PC-3 (cell line): ENCODE results near the gene TAMM41. TPM values are rescaled to one million over a fixed set of nuclear protein-coding genes. Genes with fewer than 3 reads are reported as not detected.
"Not testable (repeated sequence)": the region's sequence is repeated elsewhere in the genome, so short reads cannot be mapped to it uniquely, and the experiment has no call there.

Experiments
- ATAC-seq: fragments of 200-7000 bp; cut with Tn5 transposase; 2 replicates; pipeline ENCODE4 v1.9.1; 2020; ENCODE audit warnings: mild to moderate bottlenecking, moderate library complexity
- BruUV-seq: library from RNA; stranded (reverse); fragments of 400-500 nt; replicated peaks from 2 replicates; lab custom pipeline; 2021; lab: Mats Ljungman, UMichigan
- CTCF ChIA-PET: fragments of 300-600 bp; sonication (Branson Sonifier 250); formaldehyde crosslinking; loops from one replicate; lab custom pipeline; 2022; ENCODE audit warnings: antibody characterized with exemption; lab: Charles Lee
- POLR2A ChIA-PET: fragments of 300-600 bp; sonication (Branson Sonifier 250); formaldehyde crosslinking; loops from one replicate; lab custom pipeline; 2022; ENCODE audit warnings: antibody characterized with exemption; ENCODE audit not compliant: unreplicated experiment; lab: Charles Lee
- DNase-seq: peaks from one replicate; pipeline ENCODE4 v3.0.0-alpha.2; 2015
- H2AFZ ChIP-seq: fragments of 300-600 bp; sonication (generic); 2 replicates; pipeline ENCODE4 v1.6.0; 2016; ENCODE audit warnings: antibody characterized with exemption, low read length
- H3F3A ChIP-seq: fragments of 300-600 bp; sonication (generic); one replicate; pipeline ENCODE4 v1.6.0; 2017; ENCODE audit warnings: antibody characterized with exemption, low read length, control low read depth, mild to moderate bottlenecking; ENCODE audit not compliant: unreplicated experiment
- H3K27ac ChIP-seq: fragments of 300-600 bp; sonication (generic); 2 replicates; pipeline ENCODE4 v1.5.1; 2016; ENCODE audit warnings: mild to moderate bottlenecking, low read length
- H3K27me3 ChIP-seq: fragments of 300-600 bp; sonication (generic); 2 replicates; pipeline ENCODE4 v1.6.1; 2016; ENCODE audit warnings: low read length, mixed read lengths
- H3K36me3 ChIP-seq: fragments of 300-600 bp; sonication (generic); 2 replicates; pipeline ENCODE4 v1.6.1; 2016; ENCODE audit warnings: low read depth, mixed run types, low read length, mixed read lengths
- H3K4me1 ChIP-seq: fragments of 300-600 bp; sonication (generic); 2 replicates; pipeline ENCODE4 v1.5.1; 2016; ENCODE audit warnings: low read length; ENCODE audit not compliant: insufficient read depth
- H3K4me2 ChIP-seq: fragments of 300-600 bp; sonication (generic); 2 replicates; pipeline ENCODE4 v1.6.0; 2016; ENCODE audit warnings: low read length
- H3K4me3 ChIP-seq: fragments of 300-600 bp; sonication (generic); 2 replicates; pipeline ENCODE4 v1.5.1; 2016; ENCODE audit warnings: mild to moderate bottlenecking, low read length, mixed read lengths
- H3K79me2 ChIP-seq: fragments of 300-600 bp; sonication (generic); 2 replicates; pipeline ENCODE4 v1.6.1; 2017; ENCODE audit warnings: low read length, mixed read lengths
- H3K9ac ChIP-seq: fragments of 300-600 bp; sonication (generic); 2 replicates; pipeline ENCODE4 v1.6.0; 2016; ENCODE audit warnings: mild to moderate bottlenecking, low read length
- H3K9me2 ChIP-seq: fragments of 300-600 bp; sonication (generic); replicated peaks from 2 replicates; pipeline ENCODE4 v1.6.1; 2016; ENCODE audit warnings: mixed run types, low read length, mixed read lengths
- H3K9me3 ChIP-seq: fragments of 300-600 bp; sonication (generic); 2 replicates; pipeline ENCODE4 v1.6.1; 2016; ENCODE audit warnings: low read length, mixed read lengths
- H4K20me1 ChIP-seq: fragments of 300-600 bp; sonication (generic); 2 replicates; pipeline ENCODE4 v1.6.1; 2016; ENCODE audit warnings: low read length, mixed read lengths
- EZH2 ChIP-seq: fragments of 300-600 bp; sonication (generic); IDR thresholded peaks from one replicate; pipeline ENCODE4 v1.6.1; 2017; ENCODE audit warnings: antibody characterized with exemption, mild to moderate bottlenecking, low read length; ENCODE audit not compliant: unreplicated experiment
- EZH2phosphoT487 ChIP-seq: fragments of 300-600 bp; sonication (generic); IDR thresholded peaks from 2 replicates; pipeline ENCODE4 v1.6.1; 2018; ENCODE audit warnings: mild to moderate bottlenecking, antibody characterized with exemption, low read length, borderline replicate concordance
- intact Hi-C: fragments of 100-400 bp; cut with micrococcal nuclease; formaldehyde crosslinking; loops from 2 replicates; pipeline ENCODE4 v1.9.0; 2023
- total RNA-seq: library from RNA; depleted of rRNA; stranded (reverse); fragments of >200 nt; gene quantifications from 2 replicates; pipeline ENCODE4 v1.2.3, GENCODE V29; 2014
- TF ChIP-seq, protein P1 (sequence below): fragments of 300-600 bp; sonication (generic); conservative IDR thresholded peaks from 2 replicates; pipeline ENCODE4 v1.5.1; 2017; ENCODE audit warnings: antibody characterized with exemption, low read depth, mild to moderate bottlenecking, low read length

TAMM41 gene
- total RNA-seq, 1 experiment from 2014 or later: 10.5 TPM

DNA sequence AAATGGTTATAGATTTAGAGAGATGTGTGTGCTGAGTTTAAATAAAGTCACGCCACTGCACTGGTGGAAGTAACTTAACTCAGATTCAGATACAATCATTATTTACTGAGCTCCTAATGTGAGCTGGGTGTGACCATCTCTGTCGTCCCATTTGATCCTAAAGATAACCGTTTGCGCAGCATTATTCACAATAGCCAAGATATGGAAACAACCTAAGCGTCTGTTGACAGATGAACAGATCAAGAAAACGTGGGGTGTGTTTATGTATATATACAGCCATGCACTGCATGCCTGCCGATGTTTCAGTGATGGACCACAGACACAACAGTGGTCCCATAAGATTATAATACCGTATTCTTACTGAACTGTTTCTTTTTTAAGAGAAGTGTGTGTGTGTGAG, 71.2 kb downstream of the TAMM41 start:
- Histone ChIP-seq H3K9me2 (no peaks in the 10 kb centered on the region), H3K4me1 (peaks cover 20% of the 10 kb centered on the region), H3K27me3 (no peaks in the 10 kb centered on the region), H3K79me2 (no peaks in the 10 kb centered on the region), H2AFZ (no peak overlapping the region), H3K36me3 (no peaks in the 10 kb centered on the region), H3F3A (peaks cover 5% of the 10 kb centered on the region), H3K9me3 (no peaks in the 10 kb centered on the region), H4K20me1 (no peaks in the 10 kb centered on the region), H3K4me2 (no peak overlapping the region), H3K27ac (no peak overlapping the region), H3K9ac (no peak overlapping the region), H3K4me3 (no peak overlapping the region)
- TF ChIP-seq, protein P1, sequence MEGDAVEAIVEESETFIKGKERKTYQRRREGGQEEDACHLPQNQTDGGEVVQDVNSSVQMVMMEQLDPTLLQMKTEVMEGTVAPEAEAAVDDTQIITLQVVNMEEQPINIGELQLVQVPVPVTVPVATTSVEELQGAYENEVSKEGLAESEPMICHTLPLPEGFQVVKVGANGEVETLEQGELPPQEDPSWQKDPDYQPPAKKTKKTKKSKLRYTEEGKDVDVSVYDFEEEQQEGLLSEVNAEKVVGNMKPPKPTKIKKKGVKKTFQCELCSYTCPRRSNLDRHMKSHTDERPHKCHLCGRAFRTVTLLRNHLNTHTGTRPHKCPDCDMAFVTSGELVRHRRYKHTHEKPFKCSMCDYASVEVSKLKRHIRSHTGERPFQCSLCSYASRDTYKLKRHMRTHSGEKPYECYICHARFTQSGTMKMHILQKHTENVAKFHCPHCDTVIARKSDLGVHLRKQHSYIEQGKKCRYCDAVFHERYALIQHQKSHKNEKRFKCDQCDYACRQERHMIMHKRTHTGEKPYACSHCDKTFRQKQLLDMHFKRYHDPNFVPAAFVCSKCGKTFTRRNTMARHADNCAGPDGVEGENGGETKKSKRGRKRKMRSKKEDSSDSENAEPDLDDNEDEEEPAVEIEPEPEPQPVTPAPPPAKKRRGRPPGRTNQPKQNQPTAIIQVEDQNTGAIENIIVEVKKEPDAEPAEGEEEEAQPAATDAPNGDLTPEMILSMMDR: no peak
- TF ChIP-seq EZH2phosphoT487: no peak
- no peak for TF ChIP-seq EZH2
- no peak for DNase-seq
- ChIA-PET CTCF (no interaction called here), POLR2A (no interaction called here)
- ATAC-seq: no peak
- no TSS peak for BruUV-seq
- intact Hi-C loops: no loop called here

DNA sequence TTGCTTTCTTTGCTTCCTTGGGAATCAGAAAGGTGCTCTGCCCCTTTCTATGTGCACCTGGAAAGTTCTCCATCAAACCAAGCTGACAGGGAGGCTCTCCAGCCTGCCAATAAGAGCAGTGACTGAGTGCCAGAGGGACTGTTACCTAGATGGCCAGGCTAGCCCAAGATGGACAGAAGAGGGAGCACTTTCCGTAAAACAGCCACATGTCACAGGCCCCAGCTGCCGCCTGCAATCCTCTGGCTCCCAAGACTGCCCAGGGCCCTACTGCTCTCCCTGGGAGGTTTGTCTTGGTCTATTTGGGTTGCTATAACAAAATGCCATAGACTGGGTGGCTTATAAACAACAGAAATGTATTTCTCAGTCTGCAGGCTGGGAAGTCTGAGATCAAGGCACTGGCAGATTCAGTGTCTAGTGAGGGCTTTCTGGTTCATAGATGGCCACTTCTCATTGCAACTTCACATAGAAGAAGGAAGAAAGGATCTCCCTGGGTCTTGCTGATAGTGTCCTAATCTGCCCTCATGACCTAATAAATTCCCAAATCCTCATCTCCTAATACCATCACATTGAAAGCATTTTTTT, 72.3 kb downstream of the TAMM41 start:
- Histone ChIP-seq H3K9ac (no peak overlapping the region), H3K27ac (no peak overlapping the region), H2AFZ (no peak overlapping the region), H4K20me1 (no peaks in the 10 kb centered on the region), H3K36me3 (no peaks in the 10 kb centered on the region), H3K4me1 (peaks cover 31% of the 10 kb centered on the region), H3K4me3 (no peak overlapping the region), H3K27me3 (no peaks in the 10 kb centered on the region), H3F3A (peaks cover 5% of the 10 kb centered on the region), H3K9me3 (no peaks in the 10 kb centered on the region), H3K4me2 (no peak overlapping the region), H3K79me2 (no peaks in the 10 kb centered on the region), H3K9me2 (no peaks in the 10 kb centered on the region)
- POLR2A ChIA-PET: no interaction called here
- TF ChIP-seq, protein P1: peak; percentile 76
- TF ChIP-seq EZH2: no peak
- CTCF ChIA-PET: interaction anchor here (0.6 kb wide), 2 partner anchors 50 to 175 kb away, joined by 3 to 11 read pairs; no protein-coding TSS in a partner anchor
- no TSS peak for BruUV-seq
- ATAC-seq (peak; percentile 50), DNase-seq (peak; percentile 74)
- intact Hi-C loops: loop anchor here (1.0 kb wide), 2 partner anchors 30 to 61 kb away; no protein-coding TSS in a partner anchor

DNA sequence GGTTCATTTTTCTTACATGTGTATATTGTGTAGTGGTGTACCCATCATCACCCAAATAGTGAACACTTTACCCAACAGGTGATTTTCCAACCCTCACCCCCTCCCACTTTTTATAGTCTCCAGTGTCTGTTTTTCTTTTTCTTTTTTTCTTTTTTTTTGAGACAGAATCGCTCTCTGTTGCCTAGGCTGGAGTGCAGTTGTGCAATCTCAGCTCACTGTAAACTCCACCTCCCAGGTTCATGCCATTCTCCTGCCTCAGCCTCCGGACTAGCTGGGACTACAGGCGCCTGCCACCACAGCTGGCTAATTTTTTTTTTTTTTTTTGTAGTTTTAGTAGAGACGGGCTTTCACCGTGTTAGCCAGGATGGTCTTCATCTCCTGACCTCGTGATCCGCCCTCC, 74.8 kb downstream of the TAMM41 start:
- H3K36me3 ChIP-seq, H2AFZ ChIP-seq, H4K20me1 ChIP-seq, CTCF ChIA-PET, BruUV-seq, H3K9me2 ChIP-seq, H3K27me3 ChIP-seq, H3K27ac ChIP-seq, ATAC-seq, H3K4me2 ChIP-seq, intact Hi-C loops, H3K9me3 ChIP-seq, H3K9ac ChIP-seq, POLR2A ChIA-PET, H3K4me3 ChIP-seq, H3K79me2 ChIP-seq, H3F3A ChIP-seq: not testable (repeated sequence)
- peak; percentile 18 for DNase-seq
- H3K4me1 ChIP-seq: peaks cover 32% of the 10 kb centered on the region
